HG03135 (cell line): ENCODE data around the gene DPP10.

Experiments used
- ATAC-seq: cut with Tn5 transposase; IDR thresholded peaks from one replicate; pipeline ENCODE4 v1.9.1; 2021; ENCODE audit warnings: mild to moderate bottlenecking, moderate library complexity; ENCODE audit not compliant: unreplicated experiment

The DPP10 gene

GRCh38 chr2:115115135-115115534 lies 672.7 kb downstream of the DPP10 start:
- no peak for ATAC-seq

- ATAC-seq, result no peak
Measured at GRCh38 chr2:115118306-115118705, 675.9 kb downstream of the DPP10 start.

GRCh38 chr2:115119086-115119485 lies 676.6 kb downstream of the DPP10 start:
- no peak for ATAC-seq

- ATAC-seq, result no peak
Measured at GRCh38 chr2:115122701-115123100, 680.3 kb downstream of the DPP10 start.

- ATAC-seq, result no peak
Measured at GRCh38 chr2:115124817-115125216, 682.4 kb downstream of the DPP10 start.

GRCh38 chr2:115129536-115129935 lies 687.1 kb downstream of the DPP10 start:
- no peak for ATAC-seq

GRCh38 chr2:115160531-115161080 lies 718.2 kb downstream of the DPP10 start:
- ATAC-seq, result no peak

GRCh38 chr2:115161081-115161770 lies 718.8 kb downstream of the DPP10 start:
- no peak for ATAC-seq

GRCh38 chr2:115161771-115162493 lies 719.5 kb downstream of the DPP10 start:
- ATAC-seq, result no peak

GRCh38 chr2:115162494-115163293 lies 720.3 kb downstream of the DPP10 start:
- no peak for ATAC-seq

GRCh38 chr2:115163572-115163971 lies 721.1 kb downstream of the DPP10 start:
- ATAC-seq, result no peak

- ATAC-seq, result no peak
Measured at GRCh38 chr2:115165529-115166109, 723.2 kb downstream of the DPP10 start.

GRCh38 chr2:115168457-115168856 lies 726.0 kb downstream of the DPP10 start:
- ATAC-seq, result no peak

GRCh38 chr2:115169814-115170213 lies 727.4 kb downstream of the DPP10 start:
- ATAC-seq, result no peak

GRCh38 chr2:115171751-115172150 lies 729.3 kb downstream of the DPP10 start:
- no peak for ATAC-seq

GRCh38 chr2:115174651-115175050 lies 732.2 kb downstream of the DPP10 start:
- ATAC-seq, result no peak

GRCh38 chr2:115183144-115183543 lies 740.7 kb downstream of the DPP10 start:
- no peak for ATAC-seq

GRCh38 chr2:115190459-115190858 lies 748.0 kb downstream of the DPP10 start:
- no peak for ATAC-seq

- ATAC-seq, result no peak
Measured at GRCh38 chr2:115194623-115195022, 752.2 kb downstream of the DPP10 start.

GRCh38 chr2:115196587-115196986 lies 754.1 kb downstream of the DPP10 start:
- no peak for ATAC-seq

- no peak for ATAC-seq
Measured at GRCh38 chr2:115199966-115200365, 757.5 kb downstream of the DPP10 start.
